ENCODE results near the gene SYCP2. TPM values are rescaled to one million over a fixed set of nuclear protein-coding genes. Genes with fewer than 3 reads are reported as not detected.

SYCP2 gene
- total and polyA plus RNA-seq, 7 donors = 0.29 to 1.1 (median 0.49) TPM

DNA sequence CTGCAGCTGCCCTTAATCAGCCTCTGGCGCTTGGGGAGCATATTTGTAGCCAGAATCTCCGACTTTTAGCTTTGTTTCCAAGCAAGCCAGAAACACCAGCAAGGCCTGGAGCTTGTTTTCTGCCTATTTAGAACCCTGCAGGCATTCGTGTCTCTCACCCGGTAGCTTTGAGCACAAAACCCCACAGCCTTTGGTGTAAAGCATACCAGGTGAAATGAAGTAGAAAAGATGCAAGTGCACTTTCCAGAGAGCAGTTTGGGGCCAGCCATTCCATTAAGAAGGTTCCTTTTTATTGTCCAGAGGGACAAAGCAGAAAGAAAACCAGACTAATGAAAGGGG is 7.5 kb upstream of the SYCP2 start:
- Histone ChIP-seq H3K4me3 (peak overlapping the region; percentile 85), H3K27ac (peak overlapping the region; percentile 96), H3K27me3 (ENCODE audit: insufficient read depth in 3 of 3, low read length in 2 of 3) (no peaks in the 10 kb centered on the region), H3K36me3 (ENCODE audit: insufficient read depth in 1 of 2, low read depth in 1 of 2) (peaks cover 0 to 32% of the 10 kb centered on the region in 2 donors), H3K4me1 (peaks cover 63% of the 10 kb centered on the region), H3K9me3 (no peaks in the 10 kb centered on the region)
- TF ChIP-seq, protein P1, sequence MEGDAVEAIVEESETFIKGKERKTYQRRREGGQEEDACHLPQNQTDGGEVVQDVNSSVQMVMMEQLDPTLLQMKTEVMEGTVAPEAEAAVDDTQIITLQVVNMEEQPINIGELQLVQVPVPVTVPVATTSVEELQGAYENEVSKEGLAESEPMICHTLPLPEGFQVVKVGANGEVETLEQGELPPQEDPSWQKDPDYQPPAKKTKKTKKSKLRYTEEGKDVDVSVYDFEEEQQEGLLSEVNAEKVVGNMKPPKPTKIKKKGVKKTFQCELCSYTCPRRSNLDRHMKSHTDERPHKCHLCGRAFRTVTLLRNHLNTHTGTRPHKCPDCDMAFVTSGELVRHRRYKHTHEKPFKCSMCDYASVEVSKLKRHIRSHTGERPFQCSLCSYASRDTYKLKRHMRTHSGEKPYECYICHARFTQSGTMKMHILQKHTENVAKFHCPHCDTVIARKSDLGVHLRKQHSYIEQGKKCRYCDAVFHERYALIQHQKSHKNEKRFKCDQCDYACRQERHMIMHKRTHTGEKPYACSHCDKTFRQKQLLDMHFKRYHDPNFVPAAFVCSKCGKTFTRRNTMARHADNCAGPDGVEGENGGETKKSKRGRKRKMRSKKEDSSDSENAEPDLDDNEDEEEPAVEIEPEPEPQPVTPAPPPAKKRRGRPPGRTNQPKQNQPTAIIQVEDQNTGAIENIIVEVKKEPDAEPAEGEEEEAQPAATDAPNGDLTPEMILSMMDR (IDR thresholded peaks at IDR 0.05) = no peak
- 0 to 1% (median 0%) methylated on average over 4 of the region's 4 CpGs for WGBS, 3 donors
- DNase-seq (no peak), ATAC-seq (no peak)
- intact Hi-C loops (cut with DNase I) = loop anchor here in 1 of 2 donors (2.0 kb wide), 1 partner anchor 14 kb away; no protein-coding TSS in a partner anchor

DNA sequence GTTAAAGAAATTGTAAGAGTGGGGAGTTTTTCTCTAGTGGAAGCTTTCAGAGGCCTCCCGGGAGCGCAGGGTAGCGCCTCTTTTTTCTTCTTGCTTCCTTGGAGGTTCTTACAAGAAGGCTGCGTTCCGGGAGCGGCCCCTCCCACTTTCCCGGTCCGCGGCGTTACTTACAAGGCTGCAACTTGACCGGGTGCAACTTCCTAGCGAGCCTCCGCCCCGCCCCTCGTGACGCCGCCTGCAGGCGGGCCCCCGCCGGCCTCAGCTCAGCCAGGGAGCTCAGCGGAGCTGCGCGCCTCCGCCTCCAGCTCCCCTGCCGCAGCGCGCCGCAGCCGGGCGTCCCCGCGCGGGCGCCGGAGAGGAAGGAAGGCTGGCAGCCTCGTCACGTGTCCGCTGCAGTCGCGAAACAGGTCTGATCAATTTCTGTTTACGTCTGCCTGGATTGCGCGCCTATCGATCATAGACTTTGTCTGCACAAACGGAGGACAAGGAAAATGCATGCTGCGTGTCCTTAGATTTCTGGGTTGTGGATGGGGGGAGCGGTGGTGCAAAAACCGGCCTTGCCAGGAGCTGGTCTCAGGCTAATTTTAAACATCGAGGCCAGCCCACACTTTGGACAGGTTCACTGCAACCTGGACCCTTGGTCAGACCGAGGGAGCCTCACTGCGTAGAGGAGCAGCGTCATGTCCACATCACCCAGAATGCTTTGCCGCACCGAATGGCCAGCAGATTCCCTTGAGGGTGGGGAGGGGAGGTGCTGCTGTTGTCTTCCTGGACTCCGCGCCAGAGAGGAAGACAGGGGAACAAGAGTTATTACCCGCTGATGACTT is 6.9 kb upstream of the SYCP2 start, which contains the start of the genes FAM217B and PPP1R3D:
TSS of gene FAM217B (plus strand) at position 261 of the 827 bp plus-strand sequence. CDS start 3,555 bp downstream, outside the sequence.
TSS of gene PPP1R3D (minus strand) at position 177 of the 827 bp plus-strand sequence. CDS start 374 bp downstream, outside the sequence.
- 0% methylated on average over 52 to 57 of the region's 57 CpGs for WGBS, 3 donors
- ATAC-seq (peak; percentile 87 to 90 (median 88)), DNase-seq (peak; percentile 97 to 98)
- peaks cover 62% of the 10 kb centered on the region for H3K4me1 ChIP-seq
- peak within 1 kb of the TSS; percentile 96 for H3K27ac ChIP-seq
- H3K4me3 ChIP-seq = peak within 1 kb of the TSS; percentile 85
- intact Hi-C loops (cut with DNase I) = loop anchor here in 1 of 2 donors (2.0 kb wide), 1 partner anchor 14 kb away; no protein-coding TSS in a partner anchor
- H3K36me3 ChIP-seq (ENCODE audit: insufficient read depth in 1 of 2, low read depth in 1 of 2) = peaks cover 0 to 31% of the 10 kb centered on the region in 2 donors
- H3K9me3 ChIP-seq = no peaks in the 10 kb centered on the region
- TF ChIP-seq, protein P1 (IDR thresholded peaks at IDR 0.05) = peak; percentile 19
- H3K27me3 ChIP-seq (ENCODE audit: insufficient read depth in 3 of 3, low read length in 2 of 3) = no peaks in the 10 kb centered on the region

DNA sequence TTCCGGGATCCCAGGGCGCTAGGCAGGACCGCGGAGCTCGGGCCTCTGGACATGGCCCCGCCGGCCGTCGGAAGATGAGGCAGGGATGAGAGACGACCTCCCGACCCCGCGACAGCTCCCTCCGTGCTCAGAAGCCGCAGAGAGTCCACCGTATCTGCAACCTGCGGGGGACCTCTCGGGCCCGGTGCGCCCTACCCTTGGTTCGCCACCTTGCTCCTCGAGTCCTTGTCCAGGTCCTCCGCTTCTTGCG is 6.4 kb upstream of the SYCP2 start:
- H3K9me3 ChIP-seq = no peaks in the 10 kb centered on the region
- H3K27ac ChIP-seq = peak overlapping the region; percentile 96
- peaks cover 59% of the 10 kb centered on the region for H3K4me1 ChIP-seq
- intact Hi-C loops (cut with DNase I) = loop anchor here in 1 of 2 donors (2.0 to 5.0 kb wide), 2 partner anchors 15 to 117 kb away; no protein-coding TSS in a partner anchor
- 0% methylated on average over 24 of the region's 24 CpGs for WGBS, 3 donors
- H3K27me3 ChIP-seq (ENCODE audit: insufficient read depth in 3 of 3, low read length in 2 of 3) = no peaks in the 10 kb centered on the region
- peaks cover 0 to 26% of the 10 kb centered on the region in 2 donors for H3K36me3 ChIP-seq (ENCODE audit: insufficient read depth in 1 of 2, low read depth in 1 of 2)
- DNase-seq = peak; percentile 43 to 71
- TF ChIP-seq, protein P1 (IDR thresholded peaks at IDR 0.05) = no peak
- H3K4me3 ChIP-seq = peak overlapping the region; percentile 85
- ATAC-seq = peak in 3 of 4 donors; percentile 2 to 6 (median 4)

GRCh38 chr20:59939052-59939878 is 5.8 kb upstream of the SYCP2 start:
- Histone ChIP-seq H3K9me3 (no peaks in the 10 kb centered on the region), H3K4me1 (peaks cover 55% of the 10 kb centered on the region), H3K27me3 (ENCODE audit: insufficient read depth in 3 of 3, low read length in 2 of 3) (no peaks in the 10 kb centered on the region), H3K27ac (peak overlapping the region; percentile 96), H3K4me3 (peak overlapping the region; percentile 85), H3K36me3 (ENCODE audit: insufficient read depth in 1 of 2, low read depth in 1 of 2) (peaks cover 0 to 20% of the 10 kb centered on the region in 2 donors)
- DNase-seq (peak; percentile 25 to 59), ATAC-seq (peak in 1 of 4 donors; percentile 1)
- intact Hi-C loops (cut with DNase I) = loop anchor here in 1 of 2 donors (5.0 kb wide), 1 partner anchor 118 kb away; no protein-coding TSS in a partner anchor
- WGBS, 3 donors = 42 to 59% (median 50%) methylated on average over 75 to 104 of the region's 104 CpGs
- TF ChIP-seq, protein P1 (IDR thresholded peaks at IDR 0.05) = no peak
